Activated CD4-positive, alpha-beta T cell treated with anti-CD3 and anti-CD28 coated beads, Interleukin-2, amount 10 ng/mL, durations not matched to agents 7 days and 5 days (primary cell): Measurements from ENCODE around the gene ATP8B3. TPM values are rescaled to one million over a fixed set of nuclear protein-coding genes. Genes with fewer than 3 reads are reported as not detected.

Experiments used
- CTCF ChIA-PET: fragments of 350-600 bp; sonication (Branson Sonifier 250); formaldehyde crosslinking; loops from one replicate; lab custom pipeline; 2021; ENCODE audit warnings: antibody characterized with exemption; lab: Charles Lee
- POLR2A ChIA-PET: fragments of 350-600 bp; sonication (Branson Sonifier 250); formaldehyde crosslinking; loops from one replicate; lab custom pipeline; 2021; ENCODE audit warnings: antibody characterized with exemption; lab: Charles Lee
- DNase-seq: peaks from one replicate; pipeline ENCODE4 v3.0.0-alpha.2; 2020
- H3K27ac Mint-ChIP-seq: one replicate; pipeline ENCODE4 v1.8.0; 2021; ENCODE audit warnings: mild to moderate bottlenecking, moderate library complexity, mixed read lengths
- H3K27me3 Mint-ChIP-seq: one replicate; pipeline ENCODE4 v1.8.0; 2021; ENCODE audit warnings: mixed read lengths
- H3K36me3 Mint-ChIP-seq: one replicate; pipeline ENCODE4 v1.8.0; 2021; ENCODE audit warnings: low read depth, mixed read lengths
- H3K4me1 Mint-ChIP-seq: one replicate; pipeline ENCODE4 v1.8.0; 2021; ENCODE audit warnings: mixed read lengths
- H3K4me3 Mint-ChIP-seq: one replicate; pipeline ENCODE4 v1.8.0; 2021; ENCODE audit warnings: mild to moderate bottlenecking, moderate library complexity, mixed read lengths
- H3K9me3 Mint-ChIP-seq: one replicate; pipeline ENCODE4 v1.8.0; 2021; ENCODE audit warnings: mixed read lengths
- total RNA-seq, 2 experiments: library from RNA; stranded (reverse); gene quantifications; one replicate each; pipeline ENCODE4 v1.2.3, GENCODE V29; 2021

Gene ATP8B3
- 10 to 100 TPM; 22.2 to 28.8 TPM for total RNA-seq

- Mint-ChIP-seq H3K4me3 (peak within 1 kb of the TSS; percentile 89), H3K36me3 (peaks cover 9% of the 10 kb centered on the region), H3K4me1 (peaks cover 22% of the 10 kb centered on the region), H3K27ac (peak within 1 kb of the TSS; percentile 100), H3K27me3 (no peaks in the 10 kb centered on the region), H3K9me3 (no peaks in the 10 kb centered on the region)
- ChIA-PET CTCF (interaction anchor here (1.0 to 1.4 kb wide), 2 partner anchors 14 to 17 kb away, joined by 3 to 4 read pairs; no protein-coding TSS in a partner anchor), POLR2A (interaction anchor here (0.6 kb wide), 1 partner anchor 64 kb away, joined by 3 read pairs; no protein-coding TSS in a partner anchor)
- DNase-seq: no peak
Measured at GRCh38 chr19:1811942-1812425, at the start of gene ATP8B3. Gene ATP8B3, minus strand, starts transcription at chr19:1812276. Its CDS starts 540 bp downstream, at chr19:1811736.

GRCh38 chr19:1861599-1862031, 49.5 kb upstream of the ATP8B3 start:
- H3K4me1 Mint-ChIP-seq: peaks cover 49% of the 10 kb centered on the region
- peak overlapping the region; percentile 72 for H3K27ac Mint-ChIP-seq
- H3K4me3 Mint-ChIP-seq: peak overlapping the region; percentile 94
- H3K36me3 Mint-ChIP-seq: no peaks in the 10 kb centered on the region
- no peaks in the 10 kb centered on the region for H3K9me3 Mint-ChIP-seq
- DNase-seq: no peak
- CTCF ChIA-PET: no interaction called here
- POLR2A ChIA-PET: no interaction called here
- H3K27me3 Mint-ChIP-seq: no peaks in the 10 kb centered on the region

- Mint-ChIP-seq H3K36me3 (no peaks in the 10 kb centered on the region), H3K4me1 (peaks cover 54% of the 10 kb centered on the region), H3K4me3 (peak overlapping the region; percentile 94), H3K27ac (no peak overlapping the region), H3K9me3 (no peaks in the 10 kb centered on the region), H3K27me3 (no peaks in the 10 kb centered on the region)
- DNase-seq: no peak
- CTCF ChIA-PET: interaction anchor here (0.5 to 0.6 kb wide), 2 partner anchors 23 to 274 kb away, joined by 3 to 4 read pairs; no protein-coding TSS in a partner anchor
- POLR2A ChIA-PET: no interaction called here
Measured at GRCh38 chr19:1860821-1861598, 48.9 kb upstream of the ATP8B3 start.

GRCh38 chr19:1860042-1860775, 48.1 kb upstream of the ATP8B3 start:
- Mint-ChIP-seq H3K27ac (no peak overlapping the region), H3K9me3 (no peaks in the 10 kb centered on the region), H3K27me3 (no peaks in the 10 kb centered on the region), H3K36me3 (no peaks in the 10 kb centered on the region), H3K4me3 (no peak overlapping the region), H3K4me1 (peaks cover 50% of the 10 kb centered on the region)
- ChIA-PET POLR2A (no interaction called here), CTCF (interaction anchor here (0.5 to 0.6 kb wide), 3 partner anchors 15 to 273 kb away, joined by 3 to 4 read pairs (median 4); no protein-coding TSS in a partner anchor)
- peak; percentile 70 for DNase-seq

GRCh38 chr19:1859331-1859781, 47.3 kb upstream of the ATP8B3 start:
- no peaks in the 10 kb centered on the region for H3K36me3 Mint-ChIP-seq
- no peaks in the 10 kb centered on the region for H3K27me3 Mint-ChIP-seq
- no peak for DNase-seq
- no peaks in the 10 kb centered on the region for H3K9me3 Mint-ChIP-seq
- ChIA-PET POLR2A (no interaction called here), CTCF (no interaction called here)
- H3K4me3 Mint-ChIP-seq: no peak overlapping the region
- H3K4me1 Mint-ChIP-seq: peaks cover 58% of the 10 kb centered on the region
- peak overlapping the region; percentile 69 for H3K27ac Mint-ChIP-seq

- no peaks in the 10 kb centered on the region for H3K9me3 Mint-ChIP-seq
- H3K36me3 Mint-ChIP-seq: no peaks in the 10 kb centered on the region
- H3K4me1 Mint-ChIP-seq: peaks cover 61% of the 10 kb centered on the region
- CTCF ChIA-PET: interaction anchor here (0.8 to 2.2 kb wide), 4 partner anchors 18 to 194 kb away, joined by 3 to 7 read pairs (median 4); no protein-coding TSS in a partner anchor
- POLR2A ChIA-PET: interaction anchor here (0.6 kb wide), 1 partner anchor 438 kb away, joined by 3 read pairs; no protein-coding TSS in a partner anchor
- no peaks in the 10 kb centered on the region for H3K27me3 Mint-ChIP-seq
- DNase-seq: no peak
- H3K4me3 Mint-ChIP-seq: peak overlapping the region; percentile 47
- peak overlapping the region; percentile 57 for H3K27ac Mint-ChIP-seq
Measured at GRCh38 chr19:1858412-1859081, 46.5 kb upstream of the ATP8B3 start.

- ChIA-PET POLR2A (interaction anchor here (0.6 kb wide), 1 partner anchor 437 kb away, joined by 3 read pairs; no protein-coding TSS in a partner anchor), CTCF (interaction anchor here (1.1 to 2.2 kb wide), 5 partner anchors 19 to 195 kb away, joined by 3 to 7 read pairs (median 3); no protein-coding TSS in a partner anchor)
- peak overlapping the region; percentile 83 for H3K27ac Mint-ChIP-seq
- peaks cover 4% of the 10 kb centered on the region for H3K36me3 Mint-ChIP-seq
- peak overlapping the region; percentile 65 for H3K4me3 Mint-ChIP-seq
- H3K27me3 Mint-ChIP-seq: no peaks in the 10 kb centered on the region
- DNase-seq: no peak
- peaks cover 68% of the 10 kb centered on the region for H3K4me1 Mint-ChIP-seq
- no peaks in the 10 kb centered on the region for H3K9me3 Mint-ChIP-seq
Measured at GRCh38 chr19:1857648-1858326, 45.7 kb upstream of the ATP8B3 start.

GRCh38 chr19:1856698-1857603, 44.9 kb upstream of the ATP8B3 start:
- no peaks in the 10 kb centered on the region for H3K27me3 Mint-ChIP-seq
- H3K36me3 Mint-ChIP-seq: peaks cover 4% of the 10 kb centered on the region
- H3K27ac Mint-ChIP-seq: peak overlapping the region; percentile 96
- no peaks in the 10 kb centered on the region for H3K9me3 Mint-ChIP-seq
- CTCF ChIA-PET: interaction anchor here (1.1 to 2.2 kb wide), 6 partner anchors 19 to 196 kb away, joined by 3 to 7 read pairs (median 4); no protein-coding TSS in a partner anchor
- no peak for DNase-seq
- H3K4me3 Mint-ChIP-seq: peak overlapping the region; percentile 79
- H3K4me1 Mint-ChIP-seq: peaks cover 70% of the 10 kb centered on the region
- POLR2A ChIA-PET: no interaction called here

GRCh38 chr19:1856345-1856697, 44.2 kb upstream of the ATP8B3 start:
- Mint-ChIP-seq H3K27ac (peak overlapping the region; percentile 96), H3K36me3 (peaks cover 4% of the 10 kb centered on the region), H3K9me3 (no peaks in the 10 kb centered on the region), H3K27me3 (no peaks in the 10 kb centered on the region), H3K4me3 (peak overlapping the region; percentile 79), H3K4me1 (peaks cover 65% of the 10 kb centered on the region)
- POLR2A ChIA-PET: no interaction called here
- DNase-seq: no peak
- CTCF ChIA-PET: interaction anchor here (1.2 to 2.2 kb wide), 3 partner anchors 18 to 30 kb away, joined by 3 to 7 read pairs (median 4); no protein-coding TSS in a partner anchor

GRCh38 chr19:1855828-1856255, 43.8 kb upstream of the ATP8B3 start:
- no peaks in the 10 kb centered on the region for H3K9me3 Mint-ChIP-seq
- H3K27me3 Mint-ChIP-seq: no peaks in the 10 kb centered on the region
- POLR2A ChIA-PET: no interaction called here
- H3K27ac Mint-ChIP-seq: peak overlapping the region; percentile 96
- CTCF ChIA-PET: interaction anchor here (1.4 kb wide), 1 partner anchor 29 kb away, joined by 4 read pairs; the partner anchor contains the start of gene ABHD17A
- peaks cover 7% of the 10 kb centered on the region for H3K36me3 Mint-ChIP-seq
- H3K4me1 Mint-ChIP-seq: peaks cover 65% of the 10 kb centered on the region
- DNase-seq: peak; percentile 44
- H3K4me3 Mint-ChIP-seq: peak overlapping the region; percentile 79
